Superior temporal gyrus (tissue), 1 donor: Measurements from ENCODE around the gene CTSC.
A peak's percentile ranks its signal among the peaks of the same experiment; 100 is the strongest.
"Not testable (repeated sequence)": the region's sequence is repeated elsewhere in the genome, so short reads cannot be mapped to it uniquely, and the experiment has no call there.

Experiments
- DNase-seq: peaks from one replicate; pipeline ENCODE4 v3.0.0-alpha.2; 2016; ENCODE audit errors: extremely low spot score

Gene CTSC

DNA sequence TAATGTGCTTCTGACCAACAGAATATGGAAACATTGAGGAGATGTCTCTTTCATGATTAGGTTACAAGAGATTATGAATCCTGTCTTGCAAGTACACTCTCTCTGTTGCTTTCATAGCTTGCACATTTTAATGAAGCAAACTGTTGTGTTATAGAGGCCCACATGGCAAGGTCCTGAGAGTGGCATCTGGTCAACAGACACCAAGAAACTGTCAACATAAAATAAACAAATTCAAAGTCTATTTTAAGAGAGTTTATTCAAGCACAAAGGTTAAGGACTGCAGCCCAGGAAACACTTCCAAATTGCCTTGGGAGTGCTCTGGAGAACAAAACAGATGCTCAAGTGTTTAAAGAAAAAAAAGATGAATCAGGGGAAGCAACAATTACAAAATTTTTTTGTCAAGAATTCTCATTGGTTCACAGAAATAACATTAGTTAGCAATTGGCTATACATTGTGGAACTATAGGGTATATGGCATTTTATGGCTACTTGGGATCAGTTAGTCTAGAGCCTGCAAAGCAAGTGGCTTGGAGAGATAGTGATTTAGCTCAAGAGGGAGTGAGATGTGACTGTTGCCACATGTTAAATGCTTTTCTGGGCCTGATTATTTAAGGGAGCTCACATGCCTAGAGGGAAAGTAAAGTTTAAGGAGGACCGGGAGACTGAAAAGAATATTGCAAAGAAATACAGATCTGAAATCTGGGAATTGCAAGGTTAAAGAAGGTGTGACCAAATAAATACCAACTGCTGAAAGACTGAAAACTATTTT lies 54.6 kb downstream of the CTSC start:
- DNase-seq, result no peak

DNA sequence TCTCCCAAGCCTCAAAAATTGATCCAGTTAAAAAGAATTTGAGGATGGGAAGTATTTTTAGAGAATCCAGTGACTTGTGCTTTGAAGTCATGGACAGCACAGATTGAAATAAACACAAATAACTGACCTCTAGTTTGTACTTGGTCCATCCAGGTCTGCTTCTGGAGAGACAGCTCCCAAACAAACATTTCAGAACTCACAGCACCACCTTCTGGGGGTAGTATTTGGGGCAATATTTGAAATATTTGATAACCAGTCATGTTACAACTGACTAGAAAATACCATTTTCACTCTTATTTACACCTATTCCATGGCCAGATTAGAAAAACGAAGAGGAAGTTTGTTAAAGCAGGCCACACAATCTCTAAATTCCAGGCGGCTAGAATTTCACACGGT lies 56.2 kb downstream of the CTSC start:
- DNase-seq, result no peak

- peak; percentile 49 for DNase-seq
Observed at GRCh38 chr11:88280673-88281316, 56.7 kb downstream of the CTSC start.

- no peak for DNase-seq
Observed at GRCh38 chr11:88277349-88277915, 60.1 kb downstream of the CTSC start.

DNA sequence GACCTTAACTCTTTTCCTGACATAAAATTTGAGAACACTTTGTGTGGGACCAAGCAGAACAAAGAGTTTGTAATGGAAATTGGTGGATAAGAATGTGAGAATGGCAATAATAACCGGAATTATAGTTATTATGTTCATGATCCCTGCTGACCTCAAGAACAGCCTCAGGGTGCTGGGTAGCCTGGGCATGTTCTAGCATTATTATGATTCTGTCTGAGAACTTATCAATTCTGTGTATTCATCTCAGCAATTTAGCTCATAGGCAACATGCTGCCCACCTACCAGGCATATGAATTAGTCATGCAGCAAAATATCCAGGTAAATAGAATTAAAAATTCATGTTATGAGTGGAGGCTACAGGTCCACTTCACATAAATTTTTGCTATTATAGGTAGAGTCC lies 61.9 kb downstream of the CTSC start:
- DNase-seq, result no peak

GRCh38 chr11:88266919-88267318 lies 70.6 kb downstream of the CTSC start:
- no peak for DNase-seq

- no peak for DNase-seq
Observed at GRCh38 chr11:88266157-88266556, 71.4 kb downstream of the CTSC start.

DNA sequence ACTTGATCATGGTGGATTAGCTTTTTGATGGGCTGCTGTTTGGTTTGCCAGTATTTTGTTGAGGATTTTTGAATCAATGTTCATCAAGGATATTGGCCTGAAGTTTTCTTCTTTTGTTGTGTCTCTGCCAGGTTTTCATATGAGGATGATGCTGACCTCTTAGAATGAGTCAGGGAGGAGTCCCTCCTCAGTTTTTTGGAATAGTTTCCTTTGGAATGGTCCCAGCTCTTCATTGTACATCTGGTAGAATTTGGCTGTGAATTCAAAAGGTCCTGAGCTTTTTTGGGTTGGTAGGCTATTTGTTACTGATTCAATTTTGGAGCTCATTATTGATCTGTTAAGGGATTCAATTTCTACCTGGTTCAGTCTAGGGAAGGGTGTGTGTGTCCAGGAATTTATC lies 78.1 kb downstream of the CTSC start:
- DNase-seq, result no peak

- DNase-seq, result no peak
Observed at GRCh38 chr11:88252208-88252607, 85.3 kb downstream of the CTSC start.

DNA sequence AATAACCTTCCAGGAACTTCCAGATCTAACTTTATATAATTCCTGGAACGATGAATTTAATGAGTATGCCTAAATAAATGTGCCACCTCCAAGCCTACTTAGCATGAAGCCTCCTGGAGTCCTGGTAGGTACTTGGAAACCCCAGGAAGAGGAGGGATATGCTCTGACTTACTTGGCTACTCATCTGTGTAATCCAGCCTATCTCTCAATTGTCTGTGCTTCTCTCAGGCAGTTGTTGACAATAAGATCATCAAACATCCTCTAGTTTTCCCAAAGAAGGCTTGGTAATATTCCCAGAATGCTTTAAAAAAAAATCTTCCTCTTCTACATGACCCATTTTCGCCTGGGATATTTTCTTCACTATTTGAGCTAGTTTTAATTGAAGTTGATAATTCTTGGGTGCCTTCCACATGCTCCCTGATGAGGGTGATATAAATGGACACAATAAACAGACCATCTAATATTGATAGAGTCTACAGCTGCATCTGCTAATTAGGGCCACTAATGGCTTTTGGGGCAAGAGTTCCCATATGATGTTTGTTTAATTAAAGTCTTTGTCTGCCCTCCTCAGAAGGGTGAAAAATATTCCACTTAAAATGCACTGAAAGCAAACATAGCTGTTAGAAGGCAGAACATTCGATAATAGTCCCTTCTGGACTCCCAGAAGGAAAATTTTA lies 86.8 kb downstream of the CTSC start:
- DNase-seq, result no peak

- no peak for DNase-seq
Observed at GRCh38 chr11:88249706-88250105, 87.8 kb downstream of the CTSC start.

GRCh38 chr11:88246696-88247095 lies 90.8 kb downstream of the CTSC start:
- no peak for DNase-seq

DNA sequence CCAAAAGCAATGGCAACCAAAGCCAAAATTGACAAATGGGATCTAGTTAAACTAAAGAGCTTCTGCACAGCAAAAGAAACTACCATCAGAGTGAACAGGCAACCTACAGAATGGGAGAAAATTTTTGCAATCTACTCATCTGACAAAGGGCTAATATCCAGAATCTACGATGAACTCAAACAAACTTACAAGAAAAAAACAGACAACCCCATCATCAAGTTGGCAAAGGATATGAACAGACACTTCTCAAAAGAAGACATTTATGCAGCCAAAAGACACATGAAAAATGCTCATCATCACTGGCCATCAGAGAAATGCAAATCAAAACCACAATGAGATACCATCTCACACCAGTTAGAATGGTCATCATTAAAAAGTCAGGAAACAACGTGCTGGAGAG lies 92.0 kb downstream of the CTSC start:
- not testable (repeated sequence) for DNase-seq
